Nephron progenitor cell (in vitro differentiated cells): ENCODE results near the gene LTBP1.

ENCODE experiments used
- DNase-seq: peaks from one replicate; pipeline ENCODE4 v3.0.0; 2021
- H3K27ac Mint-ChIP-seq: 2 replicates; pipeline ENCODE4 v1.8.0; 2021; ENCODE audit warnings: mild to moderate bottlenecking, moderate library complexity, mixed read lengths
- H3K27me3 Mint-ChIP-seq: 2 replicates; pipeline ENCODE4 v1.8.0; 2021; ENCODE audit warnings: mild to moderate bottlenecking, low read depth, mixed read lengths; ENCODE audit not compliant: poor library complexity
- H3K36me3 Mint-ChIP-seq: 2 replicates; pipeline ENCODE4 v1.8.0; 2021; ENCODE audit warnings: low read depth, mixed read lengths
- H3K4me1 Mint-ChIP-seq: 2 replicates; pipeline ENCODE4 v1.8.0; 2021; ENCODE audit warnings: mixed read lengths
- H3K4me3 Mint-ChIP-seq: 2 replicates; pipeline ENCODE4 v1.8.0; 2021; ENCODE audit warnings: mild to moderate bottlenecking, moderate library complexity, mixed read lengths
- H3K9me3 Mint-ChIP-seq: 2 replicates; pipeline ENCODE4 v1.8.0; 2021; ENCODE audit warnings: mild to moderate bottlenecking, moderate library complexity, mixed read lengths
- TF ChIP-seq, protein P1 (sequence below): fragments of 200-600 bp; sonication (generic); IDR thresholded peaks from 2 replicates; pipeline ENCODE4 v1.5.0; 2021; ENCODE audit warnings: antibody characterized with exemption

LTBP1 gene

GRCh38 chr2:33322612-33323011, 375.9 kb downstream of the LTBP1 start:
- Mint-ChIP-seq H3K36me3 (peaks cover 4% of the 10 kb centered on the region), H3K4me1 (peaks cover 15% of the 10 kb centered on the region), H3K27me3 (no peaks in the 10 kb centered on the region), H3K9me3 (no peaks in the 10 kb centered on the region), H3K27ac (no peak overlapping the region), H3K4me3 (no peak overlapping the region)
- no peak for DNase-seq
- TF ChIP-seq, protein P1, sequence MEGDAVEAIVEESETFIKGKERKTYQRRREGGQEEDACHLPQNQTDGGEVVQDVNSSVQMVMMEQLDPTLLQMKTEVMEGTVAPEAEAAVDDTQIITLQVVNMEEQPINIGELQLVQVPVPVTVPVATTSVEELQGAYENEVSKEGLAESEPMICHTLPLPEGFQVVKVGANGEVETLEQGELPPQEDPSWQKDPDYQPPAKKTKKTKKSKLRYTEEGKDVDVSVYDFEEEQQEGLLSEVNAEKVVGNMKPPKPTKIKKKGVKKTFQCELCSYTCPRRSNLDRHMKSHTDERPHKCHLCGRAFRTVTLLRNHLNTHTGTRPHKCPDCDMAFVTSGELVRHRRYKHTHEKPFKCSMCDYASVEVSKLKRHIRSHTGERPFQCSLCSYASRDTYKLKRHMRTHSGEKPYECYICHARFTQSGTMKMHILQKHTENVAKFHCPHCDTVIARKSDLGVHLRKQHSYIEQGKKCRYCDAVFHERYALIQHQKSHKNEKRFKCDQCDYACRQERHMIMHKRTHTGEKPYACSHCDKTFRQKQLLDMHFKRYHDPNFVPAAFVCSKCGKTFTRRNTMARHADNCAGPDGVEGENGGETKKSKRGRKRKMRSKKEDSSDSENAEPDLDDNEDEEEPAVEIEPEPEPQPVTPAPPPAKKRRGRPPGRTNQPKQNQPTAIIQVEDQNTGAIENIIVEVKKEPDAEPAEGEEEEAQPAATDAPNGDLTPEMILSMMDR = no peak

- Mint-ChIP-seq H3K9me3 (no peaks in the 10 kb centered on the region), H3K27ac (no peak overlapping the region), H3K4me3 (no peak overlapping the region), H3K36me3 (peaks cover 14% of the 10 kb centered on the region), H3K27me3 (no peaks in the 10 kb centered on the region), H3K4me1 (peaks cover 10% of the 10 kb centered on the region)
- TF ChIP-seq, protein P1 = no peak
- DNase-seq = no peak
Observed at GRCh38 chr2:33323957-33324356, 377.2 kb downstream of the LTBP1 start.

GRCh38 chr2:33326100-33326499, 379.3 kb downstream of the LTBP1 start:
- Mint-ChIP-seq H3K4me3 (no peak overlapping the region), H3K27ac (no peak overlapping the region), H3K36me3 (peaks cover 10% of the 10 kb centered on the region), H3K9me3 (no peaks in the 10 kb centered on the region), H3K27me3 (no peaks in the 10 kb centered on the region), H3K4me1 (peaks cover 10% of the 10 kb centered on the region)
- DNase-seq = no peak
- TF ChIP-seq, protein P1 = no peak

DNA sequence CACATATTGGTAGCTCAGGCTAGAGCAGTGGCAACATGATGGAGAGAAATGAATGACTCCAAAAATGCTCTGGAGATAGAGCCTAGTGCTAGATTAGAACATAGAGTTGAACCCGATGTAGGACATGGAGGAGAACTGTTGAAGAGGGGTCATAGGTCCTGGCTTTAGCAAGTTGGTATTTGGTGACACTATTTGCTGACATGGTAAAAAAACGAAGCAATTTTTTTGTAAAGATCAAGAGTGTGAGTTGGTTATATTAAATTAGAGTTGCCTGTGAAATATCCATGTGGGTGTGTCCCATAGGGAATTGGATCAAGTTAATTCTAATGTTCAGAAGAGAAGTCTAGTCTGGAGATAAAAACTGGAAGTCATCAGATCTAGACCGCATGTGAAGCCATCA, 386.7 kb downstream of the LTBP1 start:
- TF ChIP-seq, protein P1 = no peak
- no peak overlapping the region for H3K27ac Mint-ChIP-seq
- no peak for DNase-seq
- peaks cover 24% of the 10 kb centered on the region for H3K36me3 Mint-ChIP-seq
- H3K27me3 Mint-ChIP-seq = no peaks in the 10 kb centered on the region
- peaks cover 5% of the 10 kb centered on the region for H3K4me1 Mint-ChIP-seq
- H3K9me3 Mint-ChIP-seq = no peaks in the 10 kb centered on the region
- no peak overlapping the region for H3K4me3 Mint-ChIP-seq

DNA sequence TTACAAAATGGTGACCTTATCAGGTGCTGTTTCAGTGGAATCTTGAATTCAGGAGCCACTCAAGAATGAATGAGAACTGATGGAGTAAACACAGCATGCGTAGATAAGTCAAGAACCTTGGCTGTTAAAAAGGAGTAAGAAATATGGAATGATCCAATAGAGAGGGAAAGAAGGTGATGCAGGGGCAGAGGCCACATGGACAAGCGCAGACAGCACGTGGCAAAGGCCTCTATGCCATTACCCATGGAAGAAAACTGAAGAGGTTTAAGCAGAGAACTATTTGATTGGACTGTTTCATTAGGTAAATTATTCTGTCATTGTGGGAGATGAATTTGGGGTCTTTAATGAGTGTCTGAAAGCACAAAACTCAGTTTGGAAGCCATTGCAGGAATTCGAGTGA, 387.3 kb downstream of the LTBP1 start:
- Mint-ChIP-seq H3K27me3 (no peaks in the 10 kb centered on the region), H3K27ac (no peak overlapping the region), H3K4me3 (no peak overlapping the region), H3K4me1 (peaks cover 5% of the 10 kb centered on the region), H3K9me3 (no peaks in the 10 kb centered on the region), H3K36me3 (peaks cover 24% of the 10 kb centered on the region)
- DNase-seq = no peak
- TF ChIP-seq, protein P1 = no peak

DNA sequence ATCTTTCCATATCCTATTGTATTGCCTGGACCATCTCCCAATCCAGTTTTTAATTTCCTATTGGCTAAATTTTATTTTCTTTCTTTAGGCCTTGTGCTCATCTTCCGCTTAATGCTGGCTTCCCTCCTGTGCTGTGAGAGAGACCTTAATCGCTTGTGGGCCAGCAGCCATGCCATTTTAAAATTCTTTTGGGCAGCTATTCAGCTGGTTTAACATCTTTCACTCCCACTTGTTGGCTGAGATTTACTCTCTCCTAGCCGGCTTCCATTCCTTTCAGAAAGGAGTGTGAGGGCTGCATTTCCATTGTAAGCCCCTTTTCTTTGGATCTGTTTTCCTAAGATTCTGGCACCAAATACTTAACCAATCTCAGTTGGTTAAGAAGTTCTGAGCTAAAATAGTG, 388.8 kb downstream of the LTBP1 start:
- Mint-ChIP-seq H3K27me3 (no peaks in the 10 kb centered on the region), H3K9me3 (no peaks in the 10 kb centered on the region), H3K27ac (no peak overlapping the region), H3K4me1 (peaks cover 18% of the 10 kb centered on the region), H3K36me3 (peaks cover 36% of the 10 kb centered on the region), H3K4me3 (no peak overlapping the region)
- TF ChIP-seq, protein P1 = no peak
- no peak for DNase-seq
